GM12878 (cell line): ENCODE results near the gene CSK. TPM values are rescaled to one million over a fixed set of nuclear protein-coding genes. Genes with fewer than 3 reads are reported as not detected.

ENCODE experiments used
- CHD4 ChIP-seq: fragments of 200-600 bp; sonication (generic); IDR thresholded peaks from 2 replicates; pipeline ENCODE4 v1.6.1; 2016; ENCODE audit warnings: mild to moderate bottlenecking
- ESRRA ChIP-seq: IDR thresholded peaks from 2 replicates; pipeline ENCODE4 v1.6.1; 2012; ENCODE audit warnings: mild to moderate bottlenecking, low read length, improper control_type of control experiment
- FOXM1 ChIP-seq: IDR thresholded peaks from 2 replicates; pipeline ENCODE4 v1.6.1; 2012; ENCODE audit warnings: low read depth, mild to moderate bottlenecking, inconsistent platforms, low read length, moderate library complexity
- IRF4 ChIP-seq: IDR thresholded peaks from 2 replicates; pipeline ENCODE4 v1.6.1; 2011; ENCODE audit warnings: low read depth, low read length
- KDM1A ChIP-seq: fragments of 200-600 bp; sonication (generic); IDR thresholded peaks from 2 replicates; pipeline ENCODE4 v1.6.1; 2016; ENCODE audit warnings: borderline replicate concordance
- POLR2A ChIP-seq: IDR thresholded peaks from 2 replicates; pipeline ENCODE4 v1.6.1; 2011; ENCODE audit warnings: low read depth, mild to moderate bottlenecking, low read length
- POLR2AphosphoS2 ChIP-seq: IDR thresholded peaks from 2 replicates; pipeline ENCODE4 v1.6.1; 2011; ENCODE audit warnings: low read depth, mild to moderate bottlenecking, low read length, improper control_type of control experiment, moderate library complexity
- POU2F2 ChIP-seq: IDR thresholded peaks from 3 replicates; pipeline ENCODE4 v1.6.1; 2011; ENCODE audit warnings: low read depth, mild to moderate bottlenecking, low read length, borderline replicate concordance
- RAD21 ChIP-seq: IDR thresholded peaks from 2 replicates; pipeline ENCODE4 v1.6.1; 2011; ENCODE audit warnings: mild to moderate bottlenecking, low read depth, low read length, moderate library complexity; ENCODE audit not compliant: insufficient read depth
- SREBF2 ChIP-seq: IDR thresholded peaks from 2 replicates; pipeline ENCODE4 v1.6.1; 2012; ENCODE audit warnings: mild to moderate bottlenecking, low read length
- SRF ChIP-seq, 2 experiments: IDR thresholded peaks; 2 replicates each; pipeline ENCODE4 v1.6.1; 2011; ENCODE audit warnings: low read depth in 2 of 2, low read length in 2 of 2, mild to moderate bottlenecking in 1 of 2, moderate library complexity in 1 of 2
- SUZ12 ChIP-seq: fragments of 200-600 bp; sonication (generic); IDR thresholded peaks from one replicate; pipeline ENCODE4 v1.6.1; 2018; ENCODE audit warnings: antibody characterized with exemption, mild to moderate bottlenecking; ENCODE audit not compliant: unreplicated experiment
- TARDBP ChIP-seq: IDR thresholded peaks from 2 replicates; pipeline ENCODE4 v1.6.1; 2016; ENCODE audit warnings: borderline replicate concordance
- ZNF384 ChIP-seq: IDR thresholded peaks from 2 replicates; pipeline ENCODE4 v1.6.1; 2012; ENCODE audit warnings: low read depth, mild to moderate bottlenecking, low read length, improper control_type of control experiment, borderline replicate concordance
- polyA plus RNA-seq, 11 experiments: library from polyadenylated mRNA; depleted of rRNA in 4 of 11; unstranded in 6 of 11; stranded (reverse) in 5 of 11; fragments of >200 nt; fragmentation: Nextera tagmentation in 4 of 11; fragmentation: Illumina TruSeq in 1 of 11; extraction: Ambion mirVana in 4 of 11; extraction: Trizol in 1 of 11; gene quantifications; 1 replicate in 1 of 11; 2 replicates in 10 of 11; pipeline versions ENCODE4 v1.2.1 to v1.2.3, GENCODE V29; 2011 to 2016; ENCODE audit warnings: inconsistent platforms in 2 of 11, missing spikeins in 2 of 11, low read depth in 1 of 11
- total RNA-seq, 4 experiments: library from RNA; depleted of rRNA in 3 of 4; stranded (reverse); fragments of >200 nt in 3 of 4; fragmentation: Illumina TruSeq in 1 of 4; extraction: Trizol in 1 of 4; gene quantifications; 2 replicates each; pipeline versions ENCODE4 v1.2.1 to v1.2.3, GENCODE V29; 2013 to 2021
- TF ChIP-seq, protein P1 (sequence below): fragments of 450-650 bp; formaldehyde crosslinking; IDR thresholded peaks from 2 replicates; pipeline ENCODE4 v1.4.0; 2022; ENCODE audit warnings: mild to moderate bottlenecking, moderate library complexity
- TF ChIP-seq, protein P2 (sequence below): IDR thresholded peaks from 2 replicates; pipeline ENCODE4 v1.6.1; 2012; ENCODE audit warnings: low read depth, low read length, improper control_type of control experiment

Gene CSK
- total and polyA plus RNA-seq, 10 of the 15 experiments (the other 5 are each of a cell fraction or from before 2014, with no cell fraction given) = 3.4 to 327 (median 75.8) TPM

DNA sequence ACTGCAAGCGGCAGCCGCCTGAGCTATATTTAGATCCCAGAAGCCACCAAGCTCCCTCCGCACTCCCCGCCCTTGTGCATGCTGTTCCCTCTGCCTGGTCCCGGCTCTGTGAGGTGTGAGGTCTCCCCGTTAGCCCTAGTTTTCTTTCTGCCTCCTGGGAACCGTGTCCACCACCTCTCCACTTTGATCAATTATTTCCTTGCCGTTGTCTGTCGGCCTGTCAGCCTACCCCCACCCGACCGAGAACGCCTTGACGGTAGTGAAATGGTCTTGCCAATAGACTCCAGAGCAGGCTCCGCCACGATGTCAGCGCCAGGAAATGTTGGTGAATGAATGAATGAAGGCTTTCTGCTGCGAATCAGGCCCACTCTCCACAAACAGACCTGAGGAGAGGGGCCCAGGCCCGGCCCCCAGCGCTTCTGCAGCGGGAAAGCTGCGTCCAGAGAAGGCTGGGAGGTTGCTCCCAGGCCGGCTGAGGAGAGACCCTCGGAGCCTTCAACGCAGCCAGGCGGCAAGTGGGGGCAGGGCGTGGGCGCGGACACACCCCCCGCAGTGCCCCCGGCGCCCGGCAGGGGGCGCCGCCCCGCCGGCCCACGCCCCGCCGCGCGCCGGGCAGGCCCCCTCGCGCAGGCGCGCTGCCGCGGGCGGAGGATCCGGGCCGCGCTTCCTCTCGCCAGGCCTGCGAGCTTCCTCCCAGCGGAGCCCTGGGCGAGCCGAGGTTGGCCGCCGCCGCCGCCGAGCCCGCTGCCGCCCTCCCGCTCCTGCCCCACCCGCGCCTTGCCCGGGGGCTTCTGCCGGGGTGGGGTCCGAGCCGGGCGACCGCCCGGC, at the start of gene CSK (continued):
- TF ChIP-seq, protein P1, sequence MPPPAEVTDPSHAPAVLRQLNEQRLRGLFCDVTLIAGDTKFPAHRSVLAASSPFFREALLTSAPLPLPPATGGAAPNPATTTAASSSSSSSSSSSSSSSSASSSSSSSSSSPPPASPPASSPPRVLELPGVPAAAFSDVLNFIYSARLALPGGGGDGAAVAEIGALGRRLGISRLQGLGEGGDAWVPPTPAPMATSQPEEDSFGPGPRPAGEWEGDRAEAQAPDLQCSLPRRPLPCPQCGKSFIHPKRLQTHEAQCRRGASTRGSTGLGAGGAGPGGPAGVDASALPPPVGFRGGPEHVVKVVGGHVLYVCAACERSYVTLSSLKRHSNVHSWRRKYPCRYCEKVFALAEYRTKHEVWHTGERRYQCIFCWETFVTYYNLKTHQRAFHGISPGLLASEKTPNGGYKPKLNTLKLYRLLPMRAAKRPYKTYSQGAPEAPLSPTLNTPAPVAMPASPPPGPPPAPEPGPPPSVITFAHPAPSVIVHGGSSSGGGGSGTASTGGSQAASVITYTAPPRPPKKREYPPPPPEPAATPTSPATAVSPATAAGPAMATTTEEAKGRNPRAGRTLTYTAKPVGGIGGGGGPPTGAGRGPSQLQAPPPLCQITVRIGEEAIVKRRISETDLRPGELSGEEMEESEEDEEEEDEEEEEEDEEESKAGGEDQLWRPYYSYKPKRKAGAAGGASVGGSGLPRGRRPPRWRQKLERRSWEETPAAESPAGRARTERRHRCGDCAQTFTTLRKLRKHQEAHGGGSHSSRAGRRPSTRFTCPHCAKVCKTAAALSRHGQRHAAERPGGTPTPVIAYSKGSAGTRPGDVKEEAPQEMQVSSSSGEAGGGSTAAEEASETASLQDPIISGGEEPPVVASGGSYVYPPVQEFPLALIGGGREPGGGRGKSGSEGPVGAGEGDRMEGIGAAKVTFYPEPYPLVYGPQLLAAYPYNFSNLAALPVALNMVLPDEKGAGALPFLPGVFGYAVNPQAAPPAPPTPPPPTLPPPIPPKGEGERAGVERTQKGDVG (CRISPR knock-in tag) = no peak
- TF ChIP-seq CHD4 = 0 out of 2 replicates have a peak, but pooled peaks have one; percentile 54
- TF ChIP-seq TARDBP = no peak
- no peak for TF ChIP-seq IRF4
- TF ChIP-seq SUZ12 = no peak
- no peak for TF ChIP-seq KDM1A
- TF ChIP-seq, protein P2, sequence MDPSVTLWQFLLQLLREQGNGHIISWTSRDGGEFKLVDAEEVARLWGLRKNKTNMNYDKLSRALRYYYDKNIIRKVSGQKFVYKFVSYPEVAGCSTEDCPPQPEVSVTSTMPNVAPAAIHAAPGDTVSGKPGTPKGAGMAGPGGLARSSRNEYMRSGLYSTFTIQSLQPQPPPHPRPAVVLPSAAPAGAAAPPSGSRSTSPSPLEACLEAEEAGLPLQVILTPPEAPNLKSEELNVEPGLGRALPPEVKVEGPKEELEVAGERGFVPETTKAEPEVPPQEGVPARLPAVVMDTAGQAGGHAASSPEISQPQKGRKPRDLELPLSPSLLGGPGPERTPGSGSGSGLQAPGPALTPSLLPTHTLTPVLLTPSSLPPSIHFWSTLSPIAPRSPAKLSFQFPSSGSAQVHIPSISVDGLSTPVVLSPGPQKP = no peak
- TF ChIP-seq POLR2AphosphoS2 = no peak
- TF ChIP-seq POLR2A = peak; percentile 78
- no peak for TF ChIP-seq SREBF2
- TF ChIP-seq FOXM1 = no peak
- no peak for TF ChIP-seq POU2F2
- peak; percentile 28; the same call in 1 of the 2 replicates for TF ChIP-seq RAD21
- no peak for TF ChIP-seq ZNF384
- TF ChIP-seq SRF (IDR thresholded peaks at IDR 0.05; ENCODE audit: low read depth in 2 of 2, low read length in 2 of 2) = no peak
- TF ChIP-seq ESRRA = no peak
